A549 (cell line): ENCODE measurements around the gene SPSB1. TPM values are rescaled to one million over a fixed set of nuclear protein-coding genes. Genes with fewer than 3 reads are reported as not detected.

Experiments
- ATAC-seq, 2 experiments: fragments of 200-7000 bp in 1 of 2; fragments of >200 bp in 1 of 2; cut with Nextera tagmentation in 1 of 2; cut with Tn5 transposase in 1 of 2; 3 replicates each; pipeline versions ENCODE4 v1.8.0 to v1.9.1; 2018 to 2020; ENCODE audit warnings: mild to moderate bottlenecking in 1 of 2, moderate library complexity in 1 of 2
- CTCF ChIA-PET: fragments of 300-600 bp; sonication (Branson Sonifier 250); formaldehyde crosslinking; extraction: SDS; loops from one replicate; lab custom pipeline; 2021; ENCODE audit warnings: antibody characterized with exemption, inconsistent platforms; lab: Yijun Ruan, JAX
- POLR2A ChIA-PET: fragments of 350-600 bp; formaldehyde crosslinking; extraction: SDS; loops from one replicate; lab custom pipeline; 2021; ENCODE audit warnings: antibody characterized with exemption, inconsistent platforms; lab: Yijun Ruan, JAX
- DNase-seq, 2 experiments: peaks; one replicate each; pipeline versions ENCODE4 v3.0.0 to v3.0.0-alpha.2; 2011 to 2016; ENCODE audit warnings: low read depth in 1 of 2, low spot score in 1 of 2
- FAIRE-seq: peaks from 2 replicates; lab custom pipeline; 2011; peaks lifted over from hg19 to GRCh38; lab: Jason Lieb, UNC
- H3K27ac ChIP-seq, 2 experiments: fragments of >200 bp; sonication (Bioruptor Twin); formaldehyde crosslinking; 3 replicates each; pipeline ENCODE4 v1.5.1; 2016 to 2017
- H3K4me1 ChIP-seq: fragments of >200 bp; sonication (Bioruptor Twin); formaldehyde crosslinking; 3 replicates; pipeline ENCODE4 v1.6.1; 2016
- H3K4me2 ChIP-seq: fragments of >200 bp; sonication (Bioruptor Twin); formaldehyde crosslinking; 3 replicates; pipeline ENCODE4 v1.6.1; 2016
- H3K4me3 ChIP-seq: fragments of >200 bp; sonication (Bioruptor Twin); formaldehyde crosslinking; 3 replicates; pipeline ENCODE4 v1.5.1; 2016
- H3K9me3 ChIP-seq: fragments of >200 bp; sonication (Bioruptor Twin); formaldehyde crosslinking; 3 replicates; pipeline ENCODE4 v1.6.1; 2016
- BHLHE40 ChIP-seq: IDR thresholded peaks from 2 replicates; pipeline ENCODE4 v1.6.1; 2012; ENCODE audit warnings: low read depth, low read length, inconsistent platforms
- EP300 ChIP-seq, 2 experiments: fragments of >200 bp; sonication (Bioruptor Twin); formaldehyde crosslinking; IDR thresholded peaks; 2 replicates in 1 of 2; 3 replicates in 1 of 2; pipeline ENCODE4 v1.6.1; 2016 to 2017
- ESRRA ChIP-seq: fragments of 150-350 bp; IDR thresholded peaks from 2 replicates; pipeline ENCODE4 v1.6.1; 2014; ENCODE audit warnings: mild to moderate bottlenecking, low read length, borderline replicate concordance
- FOSL2 ChIP-seq, 2 experiments: fragments of 450-650 bp in 1 of 2; fragments of >200 bp in 1 of 2; sonication (Bioruptor Twin) in 1 of 2; formaldehyde crosslinking; IDR thresholded peaks; 2 replicates each; pipeline versions ENCODE4 v1.5.0 to v1.6.1; 2016 to 2020; ENCODE audit warnings: mild to moderate bottlenecking in 1 of 2, moderate library complexity in 1 of 2
- HDAC2 ChIP-seq: fragments of 200-600 bp; sonication (generic); IDR thresholded peaks from 2 replicates; pipeline ENCODE4 v1.6.1; 2016
- HEYL ChIP-seq: fragments of 250-450 bp; sonication (Bioruptor Pico); IDR thresholded peaks from 2 replicates; pipeline ENCODE4 v1.8.0; 2021; ENCODE audit warnings: mild to moderate bottlenecking, moderate library complexity
- HOXB13 ChIP-seq: fragments of 250-450 bp; sonication (Bioruptor Pico); IDR thresholded peaks from 2 replicates; pipeline ENCODE4 v1.5.0; 2020; ENCODE audit warnings: low read depth, mild to moderate bottlenecking, moderate library complexity
- KDM1A ChIP-seq: fragments of 200-600 bp; sonication (generic); IDR thresholded peaks from 2 replicates; pipeline ENCODE4 v1.6.1; 2016; ENCODE audit warnings: low read depth, mild to moderate bottlenecking
- KDM5A ChIP-seq: fragments of 200-600 bp; sonication (generic); IDR thresholded peaks from 2 replicates; pipeline ENCODE4 v1.6.1; 2016; ENCODE audit warnings: antibody characterized with exemption, mild to moderate bottlenecking
- MAFK ChIP-seq: fragments of 450-650 bp; IDR thresholded peaks from 2 replicates; pipeline ENCODE4 v1.6.1; 2014; ENCODE audit not compliant: partially characterized antibody
- MYC ChIP-seq: IDR thresholded peaks from 2 replicates; pipeline ENCODE4 v1.6.1; 2012; ENCODE audit warnings: mild to moderate bottlenecking, inconsistent platforms, low read length, improper control_type of control experiment, borderline replicate concordance
- NFE2L2 ChIP-seq: fragments of 150-350 bp; conservative IDR thresholded peaks from 2 replicates; pipeline ENCODE4 v1.6.1; 2014; ENCODE audit warnings: low read length
- NR3C1 ChIP-seq: fragments of >200 bp; sonication (Bioruptor Twin); formaldehyde crosslinking; IDR thresholded peaks from 3 replicates; pipeline ENCODE4 v1.6.1; 2017
- PBX3 ChIP-seq: IDR thresholded peaks from 2 replicates; pipeline ENCODE4 v1.6.1; 2012
- PHF8 ChIP-seq: fragments of 200-600 bp; sonication (generic); IDR thresholded peaks from 2 replicates; pipeline ENCODE4 v1.6.1; 2016; ENCODE audit warnings: low read depth, mild to moderate bottlenecking, antibody characterized with exemption, moderate library complexity, borderline replicate concordance
- RAD21 ChIP-seq, 2 experiments: fragments of >200 bp in 1 of 2; sonication (Bioruptor Twin) in 1 of 2; formaldehyde crosslinking in 1 of 2; IDR thresholded peaks in 1 of 2; conservative IDR thresholded peaks in 1 of 2; 2 replicates in 1 of 2; 3 replicates in 1 of 2; pipeline ENCODE4 v1.6.1; 2012 to 2018; ENCODE audit warnings: inconsistent platforms in 1 of 2
- RFX5 ChIP-seq: fragments of 450-650 bp; IDR thresholded peaks from 2 replicates; pipeline ENCODE4 v1.7.1; 2014; ENCODE audit warnings: antibody characterized with exemption, mild to moderate bottlenecking, moderate library complexity
- SMC3 ChIP-seq: fragments of >200 bp; sonication (Bioruptor Twin); formaldehyde crosslinking; IDR thresholded peaks from 3 replicates; pipeline ENCODE4 v1.6.1; 2018; ENCODE audit warnings: inconsistent platforms
- TFCP2L1 ChIP-seq: fragments of 250-450 bp; sonication (Bioruptor Pico); IDR thresholded peaks from 2 replicates; pipeline ENCODE4 v1.5.0; 2021; ENCODE audit warnings: mild to moderate bottlenecking
- TP53 ChIP-seq: fragments of 250-450 bp; sonication (Bioruptor Pico); IDR thresholded peaks from 2 replicates; pipeline ENCODE4 v1.5.0; 2021; ENCODE audit warnings: mild to moderate bottlenecking, moderate library complexity
- ZC3H11A ChIP-seq: fragments of 450-650 bp; IDR thresholded peaks from 2 replicates; pipeline ENCODE4 v1.6.1; 2014; ENCODE audit warnings: antibody characterized with exemption, mild to moderate bottlenecking
- ZNF302 ChIP-seq: fragments of 250-450 bp; sonication (Bioruptor Pico); IDR thresholded peaks from 2 replicates; pipeline ENCODE4 v1.9.0; 2021; ENCODE audit warnings: inconsistent platforms, mild to moderate bottlenecking, moderate library complexity
- ZSCAN20 ChIP-seq: fragments of 250-450 bp; sonication (Bioruptor Pico); IDR thresholded peaks from 2 replicates; pipeline ENCODE4 v1.8.0; 2022; ENCODE audit warnings: mild to moderate bottlenecking, moderate library complexity
- WGBS: methylation state at CpG from one replicate; pipeline ENCODE4 v1.1.6; 2017; ENCODE audit errors: missing lambda C conversion rate; 5-methylcytosine and 5-hydroxymethylcytosine counted together
- polyA plus RNA-seq, 4 experiments: library from polyadenylated mRNA; depleted of rRNA in 3 of 4; stranded (reverse); fragments of >200 nt; fragmentation: RNase III in 1 of 4; extraction: RNeasy Plus Mini Kit Qiagen cat#74134 plus additional on column Dnase treatment in 1 of 4; gene quantifications; 2 replicates in 3 of 4; 3 replicates in 1 of 4; pipeline ENCODE4 v1.2.3, GENCODE V29; 2011 to 2017
- TF ChIP-seq, protein P1 (sequence below): fragments of 250-450 bp; sonication (Bioruptor Pico); IDR thresholded peaks from 2 replicates; pipeline ENCODE4 v1.5.0; 2021; ENCODE audit warnings: mild to moderate bottlenecking, moderate library complexity, borderline replicate concordance
- TF ChIP-seq, protein P2 (sequence below): IDR thresholded peaks from 2 replicates; pipeline ENCODE4 v1.6.1; 2012
- TF ChIP-seq, protein P3 (sequence below): fragments of >200 bp; sonication (Bioruptor Twin); formaldehyde crosslinking; IDR thresholded peaks from 2 replicates; pipeline ENCODE4 v1.6.1; 2016

SPSB1 gene
- polyA plus RNA-seq, 2 of the 4 experiments (the other 2 are of a cell fraction): 22.3 to 23.7 TPM

GRCh38 chr1:9345471-9345870 lies 52.8 kb downstream of the SPSB1 start:
- H3K4me3 ChIP-seq: no peak overlapping the region
- TF ChIP-seq PHF8: no peak
- TF ChIP-seq PBX3: no peak
- no peak for TF ChIP-seq ESRRA
- no peak for TF ChIP-seq KDM5A
- no peak for TF ChIP-seq MYC
- TF ChIP-seq RAD21 (conservative IDR thresholded peaks at IDR 0.05 in 1 of 2, IDR thresholded peaks at IDR 0.05 in 1 of 2): no peak
- no peak for TF ChIP-seq MAFK
- no peak for TF ChIP-seq ZNF302 (CRISPR knock-in tag)
- TF ChIP-seq FOSL2 (IDR thresholded peaks at IDR 0.05): no peak
- TF ChIP-seq FOSL2 (CRISPR knock-in tag; IDR thresholded peaks at IDR 0.05): no peak
- TF ChIP-seq, protein P1, sequence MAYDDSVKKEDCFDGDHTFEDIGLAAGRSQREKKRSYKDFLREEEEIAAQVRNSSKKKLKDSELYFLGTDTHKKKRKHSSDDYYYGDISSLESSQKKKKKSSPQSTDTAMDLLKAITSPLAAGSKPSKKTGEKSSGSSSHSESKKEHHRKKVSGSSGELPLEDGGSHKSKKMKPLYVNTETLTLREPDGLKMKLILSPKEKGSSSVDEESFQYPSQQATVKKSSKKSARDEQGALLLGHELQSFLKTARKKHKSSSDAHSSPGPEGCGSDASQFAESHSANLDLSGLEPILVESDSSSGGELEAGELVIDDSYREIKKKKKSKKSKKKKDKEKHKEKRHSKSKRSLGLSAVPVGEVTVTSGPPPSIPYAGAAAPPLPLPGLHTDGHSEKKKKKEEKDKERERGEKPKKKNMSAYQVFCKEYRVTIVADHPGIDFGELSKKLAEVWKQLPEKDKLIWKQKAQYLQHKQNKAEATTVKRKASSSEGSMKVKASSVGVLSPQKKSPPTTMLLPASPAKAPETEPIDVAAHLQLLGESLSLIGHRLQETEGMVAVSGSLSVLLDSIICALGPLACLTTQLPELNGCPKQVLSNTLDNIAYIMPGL (CRISPR knock-in tag): no peak
- TF ChIP-seq, protein P2, sequence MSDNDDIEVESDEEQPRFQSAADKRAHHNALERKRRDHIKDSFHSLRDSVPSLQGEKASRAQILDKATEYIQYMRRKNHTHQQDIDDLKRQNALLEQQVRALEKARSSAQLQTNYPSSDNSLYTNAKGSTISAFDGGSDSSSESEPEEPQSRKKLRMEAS: no peak
- TF ChIP-seq NFE2L2: no peak
- TF ChIP-seq RFX5: no peak
- no peak for TF ChIP-seq NR3C1
- no peak for TF ChIP-seq HDAC2
- no peak for TF ChIP-seq TFCP2L1
- TF ChIP-seq BHLHE40: no peak
- TF ChIP-seq, all 56 proteins: peak for 0
- CTCF ChIA-PET: no interaction called here
- Histone ChIP-seq H3K4me1 (peaks cover 16% of the 10 kb centered on the region; the same call in 2 of the 3 replicates), H3K4me2 (no peak overlapping the region), H3K9me3 (peaks cover 2% of the 10 kb centered on the region; the same call in 1 of the 3 replicates), H3K27ac (no peak overlapping the region; a peak in 1 of 6 replicates)
- POLR2A ChIA-PET: no interaction called here
- ATAC-seq: no peak
- FAIRE-seq: no peak
- WGBS: 82% methylated on average over 5 of the region's 6 CpGs
- no peak for DNase-seq

DNA sequence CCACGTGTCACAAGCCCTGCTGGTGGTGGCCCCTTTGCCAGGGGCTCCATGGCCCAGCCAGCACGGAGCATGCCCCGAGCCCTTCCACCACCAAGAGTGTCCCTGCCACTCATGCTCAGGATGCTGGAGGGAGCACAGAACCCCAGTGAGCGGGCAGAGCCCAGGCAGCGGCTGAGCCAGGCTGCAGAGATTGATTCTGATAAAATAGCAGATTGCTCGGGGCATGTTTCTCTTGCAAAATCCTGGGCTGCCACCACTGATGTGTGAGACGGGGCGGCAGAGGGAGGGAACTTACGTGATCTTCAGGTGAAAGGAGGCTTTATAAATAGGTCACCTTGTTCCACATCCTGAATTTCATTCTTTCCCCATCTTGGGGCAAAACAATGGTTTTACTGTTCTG lies 53.2 kb downstream of the SPSB1 start:
- H3K4me1 ChIP-seq: peaks cover 17% of the 10 kb centered on the region; the same call in 2 of the 3 replicates
- WGBS: 84% methylated on average over 5 of the region's 9 CpGs
- H3K4me2 ChIP-seq: no peak overlapping the region
- ChIA-PET CTCF (no interaction called here), POLR2A (no interaction called here)
- H3K4me3 ChIP-seq: no peak overlapping the region
- no peak overlapping the region; a peak in 1 of 6 replicates for H3K27ac ChIP-seq
- TF ChIP-seq NR3C1 (no peak), SMC3 (no peak), HEYL (CRISPR knock-in tag) (no peak), MAFK (no peak), ZSCAN20 (no peak), KDM1A (no peak), ZC3H11A (no peak), EP300 (IDR thresholded peaks at IDR 0.05) (no peak), HOXB13 (CRISPR knock-in tag) (no peak), TP53 (no peak), ZNF302 (CRISPR knock-in tag) (no peak), PHF8 (no peak)
- TF ChIP-seq, protein P3, sequence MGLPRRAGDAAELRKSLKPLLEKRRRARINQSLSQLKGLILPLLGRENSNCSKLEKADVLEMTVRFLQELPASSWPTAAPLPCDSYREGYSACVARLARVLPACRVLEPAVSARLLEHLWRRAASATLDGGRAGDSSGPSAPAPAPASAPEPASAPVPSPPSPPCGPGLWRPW: no peak
- no peak for DNase-seq
- FAIRE-seq: no peak
- H3K9me3 ChIP-seq: peaks cover 2% of the 10 kb centered on the region; the same call in 1 of the 3 replicates
- ATAC-seq: no peak
